ENCODE results near the gene ABLIM3. TPM values are rescaled to one million over a fixed set of nuclear protein-coding genes. Genes with fewer than 3 reads are reported as not detected.

The ABLIM3 gene
- total RNA-seq, 3 donors from 2014 or later, result 26.3 to 61.9 (median 57.4) TPM

DNA sequence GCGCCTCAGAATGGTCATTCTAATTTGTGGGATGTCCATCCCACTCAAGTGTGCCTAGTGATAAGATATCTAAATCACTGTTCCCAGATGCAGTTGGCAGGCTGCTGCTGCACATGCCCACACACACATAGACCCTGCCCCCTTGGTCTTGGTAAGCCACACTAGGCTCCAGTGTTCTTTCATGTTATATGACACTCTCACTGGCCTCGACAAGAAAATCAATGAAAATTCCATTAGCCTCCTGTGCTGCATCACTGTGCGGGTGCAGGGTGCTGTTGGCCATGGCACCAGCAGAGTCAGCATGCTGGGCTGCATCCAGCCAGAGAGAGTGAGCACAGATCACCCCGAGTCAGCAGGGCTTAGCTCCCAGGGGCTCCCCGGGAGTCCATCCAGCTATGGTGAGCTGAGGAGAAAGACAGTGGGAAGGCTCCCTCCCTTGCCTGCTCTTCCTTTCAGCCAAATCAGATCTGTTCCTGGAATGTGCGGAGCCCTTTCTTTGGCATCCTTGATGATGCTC, 59.9 kb downstream of the ABLIM3 start:
- TF ChIP-seq, protein P1, sequence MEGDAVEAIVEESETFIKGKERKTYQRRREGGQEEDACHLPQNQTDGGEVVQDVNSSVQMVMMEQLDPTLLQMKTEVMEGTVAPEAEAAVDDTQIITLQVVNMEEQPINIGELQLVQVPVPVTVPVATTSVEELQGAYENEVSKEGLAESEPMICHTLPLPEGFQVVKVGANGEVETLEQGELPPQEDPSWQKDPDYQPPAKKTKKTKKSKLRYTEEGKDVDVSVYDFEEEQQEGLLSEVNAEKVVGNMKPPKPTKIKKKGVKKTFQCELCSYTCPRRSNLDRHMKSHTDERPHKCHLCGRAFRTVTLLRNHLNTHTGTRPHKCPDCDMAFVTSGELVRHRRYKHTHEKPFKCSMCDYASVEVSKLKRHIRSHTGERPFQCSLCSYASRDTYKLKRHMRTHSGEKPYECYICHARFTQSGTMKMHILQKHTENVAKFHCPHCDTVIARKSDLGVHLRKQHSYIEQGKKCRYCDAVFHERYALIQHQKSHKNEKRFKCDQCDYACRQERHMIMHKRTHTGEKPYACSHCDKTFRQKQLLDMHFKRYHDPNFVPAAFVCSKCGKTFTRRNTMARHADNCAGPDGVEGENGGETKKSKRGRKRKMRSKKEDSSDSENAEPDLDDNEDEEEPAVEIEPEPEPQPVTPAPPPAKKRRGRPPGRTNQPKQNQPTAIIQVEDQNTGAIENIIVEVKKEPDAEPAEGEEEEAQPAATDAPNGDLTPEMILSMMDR (IDR thresholded peaks at IDR 0.05), result no peak
- TF ChIP-seq POLR2A (IDR thresholded peaks at IDR 0.05), result no peak
- TF ChIP-seq POLR2AphosphoS5 (IDR thresholded peaks at IDR 0.05), result no peak
- no peak for DNase-seq (ENCODE audit: low spot score in 2 of 2)
- Histone ChIP-seq H3K27me3 (no peaks in the 10 kb centered on the region), H3K27ac (no peak overlapping the region), H3K9me3 (no peaks in the 10 kb centered on the region), H3K36me3 (no peaks in the 10 kb centered on the region), H3K4me3 (no peak overlapping the region), H3K4me1 (no peaks in the 10 kb centered on the region)
- intact Hi-C loops (cut with DNase I; ENCODE audit: low total_unique reads), result no loop called here

- Histone ChIP-seq H3K4me3 (no peak overlapping the region), H3K27me3 (no peaks in the 10 kb centered on the region), H3K27ac (no peak overlapping the region), H3K36me3 (no peaks in the 10 kb centered on the region), H3K9me3 (no peaks in the 10 kb centered on the region), H3K4me1 (no peaks in the 10 kb centered on the region)
- DNase-seq (ENCODE audit: low spot score in 2 of 2), result no peak
- intact Hi-C loops (cut with DNase I; ENCODE audit: low total_unique reads), result no loop called here
- TF ChIP-seq, protein P1 (IDR thresholded peaks at IDR 0.05), result no peak
- TF ChIP-seq POLR2A (IDR thresholded peaks at IDR 0.05) (no peak), POLR2AphosphoS5 (IDR thresholded peaks at IDR 0.05) (no peak)
These were observed 61.7 kb downstream of the ABLIM3 start for GRCh38 chr5:149202910-149203451.

- intact Hi-C loops (cut with DNase I; ENCODE audit: low total_unique reads), result no loop called here
- TF ChIP-seq POLR2AphosphoS5 (IDR thresholded peaks at IDR 0.05), result no peak
- TF ChIP-seq, protein P1 (IDR thresholded peaks at IDR 0.05), result no peak
- no peak for TF ChIP-seq POLR2A (IDR thresholded peaks at IDR 0.05)
- H3K27ac ChIP-seq, result no peak overlapping the region
- H3K27me3 ChIP-seq, result no peaks in the 10 kb centered on the region
- H3K4me3 ChIP-seq, result no peak overlapping the region
- H3K4me1 ChIP-seq, result no peaks in the 10 kb centered on the region
- DNase-seq (ENCODE audit: low spot score in 2 of 2), result no peak
- H3K36me3 ChIP-seq, result no peaks in the 10 kb centered on the region
- no peaks in the 10 kb centered on the region for H3K9me3 ChIP-seq
These were observed 62.7 kb downstream of the ABLIM3 start for GRCh38 chr5:149203921-149204441.

- Histone ChIP-seq H3K4me3 (no peak overlapping the region), H3K9me3 (no peaks in the 10 kb centered on the region), H3K27me3 (no peaks in the 10 kb centered on the region), H3K4me1 (no peaks in the 10 kb centered on the region), H3K36me3 (no peaks in the 10 kb centered on the region), H3K27ac (peak overlapping the region in 1 of 2 donors; percentile 32)
- TF ChIP-seq POLR2A (IDR thresholded peaks at IDR 0.05) (no peak), POLR2AphosphoS5 (IDR thresholded peaks at IDR 0.05) (no peak)
- TF ChIP-seq, protein P1 (IDR thresholded peaks at IDR 0.05), result no peak
- no peak for DNase-seq (ENCODE audit: low spot score in 2 of 2)
- intact Hi-C loops (cut with DNase I; ENCODE audit: low total_unique reads), result no loop called here
These were observed 64.6 kb downstream of the ABLIM3 start for GRCh38 chr5:149205625-149206523.

Data from breast epithelium (tissue), 4 donors.